Measurements from ENCODE around the gene IL1RAPL2.

IL1RAPL2 gene

DNA sequence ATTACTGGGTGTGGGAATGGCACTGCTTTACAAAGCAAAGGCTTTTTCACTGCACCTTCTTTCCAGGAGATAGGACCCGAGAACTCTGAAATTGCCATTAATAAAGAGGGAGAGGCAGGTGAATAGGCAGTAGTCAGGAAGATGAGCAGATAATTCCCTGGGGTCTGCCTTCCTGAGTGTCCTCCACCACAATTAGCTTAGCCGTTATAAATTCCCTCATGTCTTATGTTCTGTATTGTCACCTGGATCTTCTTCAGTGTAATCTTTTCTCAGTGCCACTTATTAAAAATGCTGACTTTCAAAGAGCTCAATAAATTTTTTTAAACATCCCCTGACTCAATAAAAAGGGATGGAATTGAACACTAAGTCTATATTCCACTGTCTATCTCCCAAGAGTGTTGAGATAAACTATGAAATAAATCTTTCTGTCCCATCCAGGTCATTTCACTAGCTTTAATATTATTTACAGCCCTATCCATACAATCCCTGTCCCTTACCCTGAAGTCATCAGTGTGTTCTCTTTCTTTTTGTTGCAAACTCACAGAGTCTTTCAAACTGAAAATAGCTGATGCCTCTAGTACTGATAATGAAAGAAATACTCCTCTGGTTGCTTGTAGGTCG is 984.2 kb downstream of the IL1RAPL2 start:
- DNase-seq (no peak), ATAC-seq (no peak)
- no peaks in the 10 kb centered on the region for H3K9me3 Mint-ChIP-seq
- H3K4me3 Mint-ChIP-seq, result no peak overlapping the region
- H3K36me3 Mint-ChIP-seq (ENCODE audit: low read depth), result no peaks in the 10 kb centered on the region
- H3K27ac Mint-ChIP-seq, result no peak overlapping the region
- H3K27me3 Mint-ChIP-seq, result no peaks in the 10 kb centered on the region
- H3K4me1 Mint-ChIP-seq, result no peaks in the 10 kb centered on the region

DNA sequence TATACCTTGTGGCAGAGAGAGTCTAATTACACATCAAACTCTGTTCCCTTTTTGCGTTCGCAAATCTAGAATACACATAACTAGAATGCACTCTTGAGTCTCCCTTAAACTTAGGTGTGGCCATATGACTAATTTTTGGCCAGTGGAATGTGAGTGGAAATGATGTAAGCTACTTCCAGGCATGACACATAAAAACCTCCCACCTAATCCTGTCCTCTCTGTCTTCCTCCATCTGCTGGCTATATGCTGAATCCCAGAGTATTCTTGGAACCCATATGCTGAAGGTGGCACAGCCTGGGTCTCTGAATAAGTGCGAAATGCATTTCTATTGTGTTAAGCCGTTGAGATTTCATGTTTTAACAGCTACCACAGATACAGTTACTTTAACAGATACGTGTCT is 986.4 kb downstream of the IL1RAPL2 start:
- no peak overlapping the region for H3K4me3 Mint-ChIP-seq

GRCh38 chrX:105553118-105553517 is 987.1 kb downstream of the IL1RAPL2 start:
- H3K4me3 Mint-ChIP-seq, result no peak overlapping the region
- H3K27ac Mint-ChIP-seq, result no peak overlapping the region
- H3K27me3 Mint-ChIP-seq, result no peaks in the 10 kb centered on the region
- no peaks in the 10 kb centered on the region for H3K9me3 Mint-ChIP-seq
- ATAC-seq, result no peak
- H3K4me1 Mint-ChIP-seq, result no peaks in the 10 kb centered on the region
- H3K36me3 Mint-ChIP-seq (ENCODE audit: low read depth), result no peaks in the 10 kb centered on the region
- DNase-seq, result no peak

More for the DNA sequence above, 986.4 kb downstream of the IL1RAPL2 start:
- Mint-ChIP-seq H3K36me3 (ENCODE audit: low read depth) (no peaks in the 10 kb centered on the region), H3K27me3 (no peaks in the 10 kb centered on the region), H3K27ac (no peak overlapping the region), H3K4me1 (no peaks in the 10 kb centered on the region), H3K9me3 (no peaks in the 10 kb centered on the region)
- DNase-seq (no peak), ATAC-seq (no peak)

- Mint-ChIP-seq H3K4me3 (no peak overlapping the region), H3K36me3 (ENCODE audit: low read depth) (no peaks in the 10 kb centered on the region), H3K9me3 (no peaks in the 10 kb centered on the region), H3K27me3 (no peaks in the 10 kb centered on the region), H3K27ac (no peak overlapping the region), H3K4me1 (no peaks in the 10 kb centered on the region)
- ATAC-seq (no peak), DNase-seq (no peak)
Measured at GRCh38 chrX:105564501-105564900, 998.5 kb downstream of the IL1RAPL2 start.

DNA sequence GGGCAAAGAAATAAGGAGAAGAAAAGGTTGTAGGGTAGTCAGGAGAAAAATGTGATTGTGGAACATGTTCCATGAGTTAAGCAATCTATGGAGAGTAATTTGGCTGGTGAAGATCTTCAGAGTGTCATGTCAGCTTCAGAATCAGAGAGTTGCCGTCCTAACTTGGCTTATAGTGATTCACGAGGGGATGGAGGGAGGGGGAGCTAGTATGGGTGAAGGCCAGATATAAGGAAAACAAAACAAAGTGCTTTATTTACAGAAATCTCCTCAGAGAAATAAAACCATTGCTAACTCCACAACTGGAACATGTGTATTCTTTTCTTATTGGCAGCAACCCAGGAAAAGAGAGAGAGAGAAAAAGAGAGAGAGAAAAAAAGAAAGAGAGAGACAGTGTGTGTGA is 999.9 kb downstream of the IL1RAPL2 start:
- ATAC-seq (no peak), DNase-seq (no peak)
- no peaks in the 10 kb centered on the region for H3K27me3 Mint-ChIP-seq
- H3K4me3 Mint-ChIP-seq, result no peak overlapping the region
- H3K4me1 Mint-ChIP-seq, result no peaks in the 10 kb centered on the region
- H3K27ac Mint-ChIP-seq, result no peak overlapping the region
- no peaks in the 10 kb centered on the region for H3K9me3 Mint-ChIP-seq
- no peaks in the 10 kb centered on the region for H3K36me3 Mint-ChIP-seq (ENCODE audit: low read depth)

DNA sequence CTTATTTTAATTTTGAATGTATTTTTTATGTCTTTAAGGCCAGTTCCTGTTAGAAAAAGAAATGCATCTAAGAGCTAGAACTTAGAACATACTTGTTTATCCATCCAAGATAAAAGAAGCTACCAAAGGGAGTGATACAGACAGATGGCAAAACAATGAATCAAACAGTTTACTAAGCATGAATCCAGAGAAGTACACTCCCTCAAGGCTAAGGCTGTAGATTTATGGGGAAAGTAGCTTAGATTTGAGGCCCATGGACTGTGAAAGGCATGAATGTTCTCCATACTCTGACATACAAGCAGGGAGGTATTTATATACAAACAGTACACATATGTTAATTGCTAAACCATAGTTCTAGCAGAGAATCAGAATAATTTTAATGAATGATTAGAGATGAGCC is 1001.1 kb downstream of the IL1RAPL2 start:
- no peak overlapping the region for H3K4me3 Mint-ChIP-seq
- no peak overlapping the region for H3K27ac Mint-ChIP-seq
- no peaks in the 10 kb centered on the region for H3K36me3 Mint-ChIP-seq (ENCODE audit: low read depth)
- no peaks in the 10 kb centered on the region for H3K9me3 Mint-ChIP-seq
- no peaks in the 10 kb centered on the region for H3K27me3 Mint-ChIP-seq
- H3K4me1 Mint-ChIP-seq, result no peaks in the 10 kb centered on the region
- ATAC-seq, result no peak
- no peak for DNase-seq

GRCh38 chrX:105608745-105609144 is 1042.7 kb downstream of the IL1RAPL2 start:
- H3K9me3 Mint-ChIP-seq, result peaks cover 3% of the 10 kb centered on the region
- H3K36me3 Mint-ChIP-seq (ENCODE audit: low read depth), result no peaks in the 10 kb centered on the region
- H3K4me3 Mint-ChIP-seq, result no peak overlapping the region
- no peak overlapping the region for H3K27ac Mint-ChIP-seq
- H3K27me3 Mint-ChIP-seq, result no peaks in the 10 kb centered on the region
- no peak for DNase-seq
- H3K4me1 Mint-ChIP-seq, result no peaks in the 10 kb centered on the region
- ATAC-seq, result no peak

DNA sequence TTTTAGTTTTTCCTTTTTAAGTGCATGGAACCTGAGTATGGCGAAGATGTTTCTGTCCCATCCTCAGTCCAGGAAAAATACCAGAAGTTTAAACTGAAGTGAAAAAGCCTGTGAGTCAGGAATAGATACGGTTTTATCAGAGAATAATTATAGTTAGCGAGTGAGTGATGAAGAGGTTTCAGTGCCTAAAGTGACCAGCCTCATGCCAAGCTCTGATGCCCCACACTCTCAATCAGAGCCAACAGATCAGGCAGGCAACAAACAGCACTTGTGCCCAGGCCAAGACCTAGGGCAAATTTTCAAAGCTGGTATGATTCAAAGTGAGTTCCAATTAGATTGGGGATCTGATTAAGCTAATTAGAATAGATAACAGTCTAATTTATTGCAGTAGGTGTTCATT is 1043.5 kb downstream of the IL1RAPL2 start:
- Mint-ChIP-seq H3K36me3 (ENCODE audit: low read depth) (no peaks in the 10 kb centered on the region), H3K4me3 (no peak overlapping the region)

GRCh38 chrX:105610411-105610810 is 1044.4 kb downstream of the IL1RAPL2 start:
- Mint-ChIP-seq H3K9me3 (no peaks in the 10 kb centered on the region), H3K4me1 (no peaks in the 10 kb centered on the region), H3K4me3 (no peak overlapping the region), H3K36me3 (ENCODE audit: low read depth) (no peaks in the 10 kb centered on the region), H3K27ac (no peak overlapping the region), H3K27me3 (no peaks in the 10 kb centered on the region)
- ATAC-seq (no peak), DNase-seq (no peak)

More for the DNA sequence above, 1043.5 kb downstream of the IL1RAPL2 start:
- no peak overlapping the region for H3K27ac Mint-ChIP-seq
- DNase-seq (no peak), ATAC-seq (no peak)
- no peaks in the 10 kb centered on the region for H3K27me3 Mint-ChIP-seq
- peaks cover 3% of the 10 kb centered on the region for H3K9me3 Mint-ChIP-seq
- H3K4me1 Mint-ChIP-seq, result no peaks in the 10 kb centered on the region

- ATAC-seq (no peak), DNase-seq (no peak)
- Mint-ChIP-seq H3K9me3 (no peaks in the 10 kb centered on the region), H3K4me3 (no peak overlapping the region), H3K36me3 (ENCODE audit: low read depth) (no peaks in the 10 kb centered on the region), H3K4me1 (no peaks in the 10 kb centered on the region), H3K27me3 (no peaks in the 10 kb centered on the region), H3K27ac (no peak overlapping the region)
Measured at GRCh38 chrX:105618393-105619101, 1052.5 kb downstream of the IL1RAPL2 start.

- no peak for ATAC-seq
- Mint-ChIP-seq H3K27me3 (no peaks in the 10 kb centered on the region), H3K9me3 (no peaks in the 10 kb centered on the region), H3K36me3 (ENCODE audit: low read depth) (no peaks in the 10 kb centered on the region), H3K4me3 (no peak overlapping the region), H3K4me1 (no peaks in the 10 kb centered on the region), H3K27ac (no peak overlapping the region)
- no peak for DNase-seq
Measured at GRCh38 chrX:105634180-105634579, 1068.2 kb downstream of the IL1RAPL2 start.

DNA sequence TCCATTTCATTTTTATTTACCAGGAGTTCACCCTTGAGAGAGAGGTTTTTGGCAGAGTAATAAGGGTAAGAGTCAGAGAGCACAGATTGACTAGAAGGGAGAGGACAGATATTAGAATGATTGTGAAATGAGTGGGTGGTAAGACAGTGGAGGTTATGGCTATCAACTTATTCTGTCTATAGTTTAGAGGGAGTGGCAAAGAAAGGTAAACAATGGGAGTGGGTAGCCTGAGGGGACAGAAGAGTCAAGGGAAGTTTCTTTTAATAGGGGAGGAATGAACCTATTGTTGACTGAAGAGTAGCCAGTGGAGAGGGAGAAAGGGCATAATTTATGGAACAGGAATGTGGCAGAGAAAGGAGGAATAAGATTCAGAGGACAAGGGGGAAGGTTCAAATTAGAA is 1069.8 kb downstream of the IL1RAPL2 start:
- H3K4me1 Mint-ChIP-seq, result no peaks in the 10 kb centered on the region
- H3K27me3 Mint-ChIP-seq, result no peaks in the 10 kb centered on the region
- H3K9me3 Mint-ChIP-seq, result no peaks in the 10 kb centered on the region
- H3K27ac Mint-ChIP-seq, result no peak overlapping the region
- H3K4me3 Mint-ChIP-seq, result no peak overlapping the region
- no peaks in the 10 kb centered on the region for H3K36me3 Mint-ChIP-seq (ENCODE audit: low read depth)
- DNase-seq (no peak), ATAC-seq (no peak)

DNA sequence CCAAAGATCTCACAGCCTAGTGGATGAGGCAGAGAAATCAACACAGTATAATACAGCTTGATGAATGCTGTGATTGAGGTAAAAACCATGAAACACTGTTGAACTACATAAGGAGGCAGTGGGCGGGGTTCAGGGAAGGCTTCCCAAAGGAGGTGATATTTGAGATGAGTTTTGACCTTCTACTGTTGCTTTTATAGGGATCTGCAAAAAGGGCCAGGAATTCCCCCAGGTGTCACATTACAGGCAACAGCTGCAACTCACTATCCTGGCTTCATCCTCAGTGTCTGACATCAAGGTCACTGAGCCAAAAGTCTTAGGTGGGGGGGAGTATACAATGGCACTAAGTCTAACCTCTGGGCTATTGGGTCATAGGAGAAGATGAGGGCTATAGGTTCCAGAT is 1070.7 kb downstream of the IL1RAPL2 start:
- Mint-ChIP-seq H3K4me1 (no peaks in the 10 kb centered on the region), H3K27ac (no peak overlapping the region), H3K27me3 (no peaks in the 10 kb centered on the region), H3K9me3 (no peaks in the 10 kb centered on the region), H3K36me3 (ENCODE audit: low read depth) (no peaks in the 10 kb centered on the region), H3K4me3 (no peak overlapping the region)
- ATAC-seq, result no peak
- no peak for DNase-seq

- Mint-ChIP-seq H3K27me3 (no peaks in the 10 kb centered on the region), H3K27ac (no peak overlapping the region)
- ATAC-seq, result no peak
Measured at GRCh38 chrX:105645667-105646357, 1079.8 kb downstream of the IL1RAPL2 start.

More at GRCh38 chrX:105645667-105646357, 1079.8 kb downstream of the IL1RAPL2 start:
- no peaks in the 10 kb centered on the region for H3K36me3 Mint-ChIP-seq (ENCODE audit: low read depth)
- H3K4me1 Mint-ChIP-seq, result no peaks in the 10 kb centered on the region
- H3K9me3 Mint-ChIP-seq, result no peaks in the 10 kb centered on the region
- H3K4me3 Mint-ChIP-seq, result no peak overlapping the region
- no peak for DNase-seq
